ENCODE results near the gene SLC24A1. TPM values are rescaled to one million over a fixed set of nuclear protein-coding genes. Genes with fewer than 3 reads are reported as not detected.

Gene SLC24A1
- total RNA-seq, 3 donors from 2014 or later (not counting 1 experiment from before 2014, with no cell fraction given), result 6.9 to 12.5 (median 7.8) TPM

DNA sequence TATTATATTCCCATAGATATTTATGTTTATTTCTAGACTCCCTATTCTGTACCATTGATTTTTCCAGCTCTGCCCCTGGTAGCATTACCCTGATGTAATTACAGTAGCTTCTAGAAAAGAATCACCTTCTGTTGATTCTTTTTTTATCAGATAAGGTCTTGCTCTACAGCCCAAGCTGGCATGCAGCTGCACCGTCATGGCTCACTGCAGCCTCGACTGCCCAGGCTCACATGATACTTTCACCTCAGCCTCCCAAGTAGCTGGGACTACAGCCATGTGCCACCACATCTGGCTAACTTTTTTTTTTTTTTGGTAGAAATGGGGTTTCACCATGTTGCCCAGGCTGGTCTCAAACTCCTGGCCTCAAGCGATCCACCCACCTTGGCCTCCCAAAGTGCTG, 41.8 kb downstream of the SLC24A1 start:
- 92% methylated on average over 3 of the region's 3 CpGs for WGBS (ENCODE audit: insufficient coverage)
- no peaks in the 10 kb centered on the region for H3K4me1 ChIP-seq (ENCODE audit: control insufficient read depth, insufficient read depth, low read length)
- ATAC-seq (no peak), DNase-seq (no peak)
- Mint-ChIP-seq H3K9me3 (no peaks in the 10 kb centered on the region), H3K36me3 (peaks cover 22% of the 10 kb centered on the region), H3K27ac (no peak overlapping the region), H3K27me3 (ENCODE audit: low read depth in 2 of 2) (no peaks in the 10 kb centered on the region), H3K4me3 (no peak overlapping the region), H3K4me1 (no peaks in the 10 kb centered on the region)
- H3K27ac ChIP-seq (ENCODE audit: low read length), result no peak overlapping the region
- H3K4me3 ChIP-seq (ENCODE audit: low read length), result no peak overlapping the region
- TF ChIP-seq, protein P1, sequence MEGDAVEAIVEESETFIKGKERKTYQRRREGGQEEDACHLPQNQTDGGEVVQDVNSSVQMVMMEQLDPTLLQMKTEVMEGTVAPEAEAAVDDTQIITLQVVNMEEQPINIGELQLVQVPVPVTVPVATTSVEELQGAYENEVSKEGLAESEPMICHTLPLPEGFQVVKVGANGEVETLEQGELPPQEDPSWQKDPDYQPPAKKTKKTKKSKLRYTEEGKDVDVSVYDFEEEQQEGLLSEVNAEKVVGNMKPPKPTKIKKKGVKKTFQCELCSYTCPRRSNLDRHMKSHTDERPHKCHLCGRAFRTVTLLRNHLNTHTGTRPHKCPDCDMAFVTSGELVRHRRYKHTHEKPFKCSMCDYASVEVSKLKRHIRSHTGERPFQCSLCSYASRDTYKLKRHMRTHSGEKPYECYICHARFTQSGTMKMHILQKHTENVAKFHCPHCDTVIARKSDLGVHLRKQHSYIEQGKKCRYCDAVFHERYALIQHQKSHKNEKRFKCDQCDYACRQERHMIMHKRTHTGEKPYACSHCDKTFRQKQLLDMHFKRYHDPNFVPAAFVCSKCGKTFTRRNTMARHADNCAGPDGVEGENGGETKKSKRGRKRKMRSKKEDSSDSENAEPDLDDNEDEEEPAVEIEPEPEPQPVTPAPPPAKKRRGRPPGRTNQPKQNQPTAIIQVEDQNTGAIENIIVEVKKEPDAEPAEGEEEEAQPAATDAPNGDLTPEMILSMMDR (IDR thresholded peaks at IDR 0.05), result no peak
- no peaks in the 10 kb centered on the region for H3K9me3 ChIP-seq (ENCODE audit: control insufficient read depth, insufficient read depth, low read length)
- H3K36me3 ChIP-seq (ENCODE audit: control insufficient read depth, insufficient read depth, low read length), result peaks cover 80% of the 10 kb centered on the region
- no peaks in the 10 kb centered on the region for H3K27me3 ChIP-seq (ENCODE audit: control insufficient read depth, insufficient read depth, low read length)
- intact Hi-C loops (cut with micrococcal nuclease), result no loop called here

DNA sequence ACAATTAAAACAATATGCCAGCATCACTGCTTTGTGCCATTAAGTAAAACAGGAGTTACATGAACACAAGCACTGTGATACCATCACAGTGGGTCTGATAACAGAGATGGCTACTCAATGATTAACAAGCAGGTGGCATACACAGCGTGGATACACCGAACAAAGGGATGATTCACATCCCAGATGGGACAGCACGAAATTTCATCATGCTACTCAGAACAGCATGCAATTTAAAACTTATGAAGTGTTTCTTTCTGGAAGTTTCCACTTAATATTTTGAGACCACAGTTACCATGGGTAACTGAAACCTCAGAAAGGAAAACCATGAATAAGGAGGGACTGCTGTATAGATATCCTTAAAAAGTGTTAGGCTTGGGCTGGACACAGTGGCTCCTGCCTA, 44.5 kb downstream of the SLC24A1 start:
- DNase-seq (no peak), ATAC-seq (no peak)
- Histone ChIP-seq H3K27ac (ENCODE audit: low read length) (no peak overlapping the region), H3K36me3 (ENCODE audit: control insufficient read depth, insufficient read depth, low read length) (peaks cover 86% of the 10 kb centered on the region), H3K4me3 (ENCODE audit: low read length) (no peak overlapping the region), H3K27me3 (ENCODE audit: control insufficient read depth, insufficient read depth, low read length) (no peaks in the 10 kb centered on the region), H3K4me1 (ENCODE audit: control insufficient read depth, insufficient read depth, low read length) (no peaks in the 10 kb centered on the region), H3K9me3 (ENCODE audit: control insufficient read depth, insufficient read depth, low read length) (no peaks in the 10 kb centered on the region)
- no peaks in the 10 kb centered on the region for H3K27me3 Mint-ChIP-seq (ENCODE audit: low read depth in 2 of 2)
- peaks cover 16% of the 10 kb centered on the region for H3K36me3 Mint-ChIP-seq
- no peak overlapping the region for H3K27ac Mint-ChIP-seq
- no peak overlapping the region for H3K4me3 Mint-ChIP-seq
- no peaks in the 10 kb centered on the region for H3K9me3 Mint-ChIP-seq
- intact Hi-C loops (cut with micrococcal nuclease), result no loop called here
- WGBS (ENCODE audit: insufficient coverage), result 100% methylated on average over 3 of the region's 3 CpGs
- no peaks in the 10 kb centered on the region for H3K4me1 Mint-ChIP-seq
- TF ChIP-seq, protein P1 (IDR thresholded peaks at IDR 0.05), result no peak

DNA sequence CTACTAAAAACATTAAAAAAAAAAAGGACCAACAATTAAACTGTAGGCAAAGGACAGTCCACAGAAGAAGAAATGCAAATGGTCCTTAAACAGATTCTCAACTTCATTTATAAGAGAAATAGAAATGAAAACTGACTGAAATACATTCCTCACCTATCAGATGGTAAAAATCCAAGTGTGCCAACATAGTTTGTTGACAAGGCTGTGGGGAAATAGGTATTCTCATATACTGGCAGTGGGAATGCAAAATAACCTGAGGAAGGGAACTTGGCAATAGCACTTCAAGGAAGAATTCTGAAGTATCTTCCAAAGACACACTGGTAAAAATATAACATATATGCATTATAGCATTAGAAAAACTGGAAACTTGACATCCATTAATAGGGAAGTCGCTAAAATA, 53.8 kb downstream of the SLC24A1 start:
- H3K9me3 Mint-ChIP-seq, result no peaks in the 10 kb centered on the region
- DNase-seq (no peak), ATAC-seq (no peak)
- no peak overlapping the region for H3K27ac Mint-ChIP-seq
- Histone ChIP-seq H3K9me3 (ENCODE audit: control insufficient read depth, insufficient read depth, low read length) (no peaks in the 10 kb centered on the region), H3K27ac (ENCODE audit: low read length) (no peak overlapping the region), H3K27me3 (ENCODE audit: control insufficient read depth, insufficient read depth, low read length) (no peaks in the 10 kb centered on the region), H3K4me1 (ENCODE audit: control insufficient read depth, insufficient read depth, low read length) (no peaks in the 10 kb centered on the region), H3K4me3 (ENCODE audit: low read length) (no peak overlapping the region), H3K36me3 (ENCODE audit: control insufficient read depth, insufficient read depth, low read length) (peaks cover 38% of the 10 kb centered on the region)
- no peaks in the 10 kb centered on the region for H3K4me1 Mint-ChIP-seq
- no peaks in the 10 kb centered on the region for H3K27me3 Mint-ChIP-seq (ENCODE audit: low read depth in 2 of 2)
- intact Hi-C loops (cut with micrococcal nuclease), result no loop called here
- no peak overlapping the region for H3K4me3 Mint-ChIP-seq
- WGBS (ENCODE audit: insufficient coverage), result no CpG with 5 or more reads among the region's 1 CpG
- H3K36me3 Mint-ChIP-seq, result no peaks in the 10 kb centered on the region
- TF ChIP-seq, protein P1 (IDR thresholded peaks at IDR 0.05), result no peak

DNA sequence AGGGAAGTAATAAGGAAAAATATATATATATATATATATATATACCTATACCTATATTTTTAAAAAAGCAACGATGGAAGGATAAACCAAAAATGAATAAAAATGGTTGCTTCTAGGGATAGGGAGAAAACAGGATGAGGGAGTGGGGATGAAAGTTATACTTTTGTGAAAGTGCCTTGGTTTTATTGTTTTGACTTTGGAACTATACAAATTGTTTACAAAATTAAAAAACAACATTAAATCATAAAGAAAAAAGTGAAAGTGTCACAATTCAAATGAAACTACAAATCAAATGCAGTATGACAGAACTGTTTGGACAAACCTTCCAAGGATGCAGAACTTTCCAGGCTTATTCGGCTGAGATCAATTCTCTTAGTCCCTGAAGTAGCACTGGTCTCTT, 54.4 kb downstream of the SLC24A1 start:
- no peaks in the 10 kb centered on the region for H3K27me3 Mint-ChIP-seq (ENCODE audit: low read depth in 2 of 2)
- ATAC-seq (no peak), DNase-seq (no peak)
- TF ChIP-seq, protein P1 (IDR thresholded peaks at IDR 0.05), result no peak
- Histone ChIP-seq H3K4me3 (ENCODE audit: low read length) (no peak overlapping the region), H3K4me1 (ENCODE audit: control insufficient read depth, insufficient read depth, low read length) (no peaks in the 10 kb centered on the region), H3K27ac (ENCODE audit: low read length) (no peak overlapping the region), H3K27me3 (ENCODE audit: control insufficient read depth, insufficient read depth, low read length) (no peaks in the 10 kb centered on the region), H3K9me3 (ENCODE audit: control insufficient read depth, insufficient read depth, low read length) (no peaks in the 10 kb centered on the region), H3K36me3 (ENCODE audit: control insufficient read depth, insufficient read depth, low read length) (peaks cover 35% of the 10 kb centered on the region)
- H3K27ac Mint-ChIP-seq, result no peak overlapping the region
- intact Hi-C loops (cut with micrococcal nuclease), result no loop called here
- no peaks in the 10 kb centered on the region for H3K9me3 Mint-ChIP-seq
- H3K36me3 Mint-ChIP-seq, result no peaks in the 10 kb centered on the region
- H3K4me1 Mint-ChIP-seq, result no peaks in the 10 kb centered on the region
- H3K4me3 Mint-ChIP-seq, result no peak overlapping the region
- 100% methylated on average over 2 of the region's 2 CpGs for WGBS (ENCODE audit: insufficient coverage)

All from natural killer cell (primary cell).